ENCODE measurements around the gene S100A1.
"Not testable (repeated sequence)": the region's sequence is repeated elsewhere in the genome, so short reads cannot be mapped to it uniquely, and the experiment has no call there.

The S100A1 gene

DNA sequence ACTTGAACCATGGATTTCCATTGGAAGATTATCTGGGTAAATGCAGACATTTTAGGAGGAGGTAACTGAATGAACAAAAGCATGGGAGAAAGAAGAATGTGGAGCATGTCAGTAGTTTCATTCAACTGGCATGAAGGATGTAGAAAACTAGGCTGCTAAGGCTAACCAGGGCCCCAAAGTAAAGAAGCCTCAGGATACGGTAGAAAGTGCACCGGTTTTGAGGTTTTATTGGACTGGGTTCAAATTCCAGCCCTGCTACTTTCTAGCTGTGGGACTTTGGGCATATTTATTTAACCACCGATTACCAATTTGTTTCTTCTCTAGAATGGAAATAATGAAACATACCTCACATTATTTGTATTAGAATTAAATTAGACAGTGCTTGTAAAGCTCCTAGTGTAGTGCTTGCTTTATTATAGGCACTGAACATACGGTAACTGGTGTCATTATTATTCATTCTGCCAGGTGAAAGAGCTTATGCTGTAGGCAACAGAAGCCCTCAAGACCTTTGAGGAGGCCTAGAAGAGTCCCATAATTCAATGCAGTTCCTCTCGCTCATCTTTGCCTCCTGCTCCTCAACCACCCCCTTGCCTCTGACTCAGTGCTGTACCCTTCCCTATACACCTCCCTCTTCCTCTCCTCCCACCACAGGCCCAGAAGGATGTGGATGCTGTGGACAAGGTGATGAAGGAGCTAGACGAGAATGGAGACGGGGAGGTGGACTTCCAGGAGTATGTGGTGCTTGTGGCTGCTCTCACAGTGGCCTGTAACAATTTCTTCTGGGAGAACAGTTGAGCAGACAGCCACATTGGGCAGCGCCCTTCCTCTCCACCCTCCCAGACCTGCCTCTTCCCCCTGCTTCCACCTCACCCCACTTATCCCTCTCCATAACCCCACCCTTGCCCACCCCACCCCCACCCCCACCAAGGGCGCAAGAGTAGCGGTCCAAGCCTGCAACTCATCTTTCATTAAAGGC, 3.1 kb downstream of the S100A1 start:
- no peak for DNase-seq (ENCODE audit: low spot score)

DNA sequence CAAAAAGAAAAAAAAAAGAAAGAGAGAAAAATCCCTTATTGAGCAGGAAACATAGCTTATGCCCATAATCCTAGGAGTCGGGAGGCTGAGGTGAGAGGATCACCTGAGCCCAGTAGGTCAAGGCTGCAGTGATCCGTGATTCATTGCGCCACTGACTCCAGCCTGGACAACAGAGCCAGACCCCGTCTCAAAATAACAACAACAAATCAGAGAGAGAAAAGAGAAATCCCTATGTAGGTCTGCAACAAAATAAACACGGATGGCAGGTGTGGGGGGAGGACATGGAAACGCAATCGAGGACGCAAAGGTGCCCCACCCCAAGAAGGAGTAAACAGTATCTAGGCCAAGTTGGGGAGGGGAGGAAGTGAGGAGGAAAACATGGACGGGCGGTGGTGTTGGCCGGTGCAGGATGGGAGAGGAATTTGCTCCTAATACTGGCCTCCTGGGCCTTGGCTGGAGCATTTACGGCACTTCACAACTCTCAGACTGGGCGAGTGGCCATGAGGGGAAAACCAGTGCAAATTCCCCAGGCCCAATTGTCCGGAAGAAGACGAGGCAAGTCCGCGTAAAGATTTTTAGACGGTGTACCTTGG, 5.0 kb downstream of the S100A1 start:
- no peak for DNase-seq (ENCODE audit: low spot score)

DNA sequence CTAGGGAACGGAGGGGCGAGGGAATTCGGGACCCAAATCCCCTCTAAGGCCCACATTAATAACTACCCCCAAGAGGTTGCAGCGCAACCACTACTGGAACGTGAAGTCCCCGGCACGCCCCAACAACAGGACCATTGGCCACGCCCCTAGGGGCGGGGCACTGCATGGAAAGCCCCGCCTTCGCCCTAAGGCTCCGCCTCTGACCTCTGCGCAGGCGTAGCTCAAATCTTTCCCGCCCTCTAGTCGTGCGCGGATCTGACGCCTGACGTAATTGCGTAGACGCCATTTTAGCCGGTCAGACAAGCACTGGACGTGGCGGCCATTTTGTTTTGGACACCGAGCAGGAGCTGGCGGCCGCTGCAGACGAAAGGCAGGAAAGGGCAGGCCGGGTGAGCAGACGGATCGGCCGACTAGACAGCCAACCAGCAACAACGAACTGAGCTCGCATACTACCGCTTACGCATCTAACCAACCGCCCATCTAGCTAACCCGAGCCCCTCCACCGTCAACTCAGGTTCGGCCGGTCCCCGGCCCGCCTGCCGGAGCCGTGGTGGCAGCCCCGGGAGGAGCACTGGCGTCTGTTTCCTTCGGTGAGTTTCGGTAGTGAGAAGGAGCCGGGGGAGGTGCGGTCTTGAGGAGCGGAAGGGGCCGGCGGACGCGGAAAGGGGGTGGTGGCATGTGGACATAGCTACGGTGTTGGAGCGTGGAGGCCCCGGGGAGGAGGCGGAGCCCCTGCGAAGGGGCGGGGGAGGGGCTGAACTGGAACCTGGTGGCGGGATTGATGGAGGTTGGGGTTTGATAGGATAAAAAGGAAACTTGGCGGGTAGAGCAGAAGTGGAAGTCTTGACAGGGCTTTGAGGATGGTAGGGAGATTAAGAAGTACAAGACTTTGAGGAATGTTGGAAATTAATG, 5.8 kb downstream of the S100A1 start, which contains the start of gene CHTOP:
Gene CHTOP (plus strand): TSS at position 313 of the 912 bp plus-strand sequence. CDS start 2,523 bp downstream, outside the sequence.
- DNase-seq (ENCODE audit: low spot score), result peak; percentile 98

GRCh38 chr1:153635872-153636271, 7.6 kb downstream of the S100A1 start:
- DNase-seq (ENCODE audit: low spot score), result no peak

DNA sequence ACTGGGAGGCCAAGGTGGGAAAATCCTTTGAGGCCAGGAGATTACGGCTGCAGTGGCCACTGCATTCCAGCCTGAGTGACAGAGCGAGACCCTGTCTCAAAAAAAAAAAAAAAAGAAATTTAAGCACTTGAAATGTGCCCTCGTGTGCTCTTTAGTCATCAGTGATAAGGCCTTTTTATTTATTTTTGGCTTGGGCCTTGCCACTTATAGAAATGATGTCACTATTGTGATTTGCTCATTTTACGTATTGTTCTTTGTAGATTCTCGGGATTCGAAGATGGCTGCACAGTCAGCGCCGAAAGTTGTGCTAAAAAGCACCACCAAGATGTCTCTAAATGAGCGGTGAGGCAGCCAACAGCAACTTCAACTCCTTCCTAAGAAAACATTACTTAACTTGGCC, 8.1 kb downstream of the S100A1 start:
- no peak for DNase-seq (ENCODE audit: low spot score)

DNA sequence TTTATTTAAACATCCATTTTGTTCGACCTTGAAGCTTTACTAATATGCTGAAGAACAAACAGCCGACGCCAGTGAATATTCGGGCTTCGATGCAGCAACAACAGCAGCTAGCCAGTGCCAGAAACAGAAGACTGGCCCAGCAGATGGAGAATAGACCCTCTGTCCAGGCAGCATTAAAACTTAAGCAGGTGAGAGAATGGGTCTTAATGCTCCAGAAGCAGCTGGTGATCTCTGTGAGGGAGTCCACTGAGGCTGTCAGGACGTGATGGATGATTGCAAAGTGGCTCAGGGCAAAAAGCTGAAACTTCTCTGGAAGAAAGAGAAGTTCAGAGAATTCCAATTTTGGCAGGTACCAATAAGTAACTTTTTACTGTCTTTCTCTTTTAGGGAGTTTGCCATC, 10.0 kb downstream of the S100A1 start:
- no peak for DNase-seq (ENCODE audit: low spot score)

GRCh38 chr1:153639280-153639679, 11.0 kb downstream of the S100A1 start:
- no peak for DNase-seq (ENCODE audit: low spot score)

GRCh38 chr1:153640213-153640612, 12.0 kb downstream of the S100A1 start:
- not testable (repeated sequence) for DNase-seq (ENCODE audit: low spot score)

DNA sequence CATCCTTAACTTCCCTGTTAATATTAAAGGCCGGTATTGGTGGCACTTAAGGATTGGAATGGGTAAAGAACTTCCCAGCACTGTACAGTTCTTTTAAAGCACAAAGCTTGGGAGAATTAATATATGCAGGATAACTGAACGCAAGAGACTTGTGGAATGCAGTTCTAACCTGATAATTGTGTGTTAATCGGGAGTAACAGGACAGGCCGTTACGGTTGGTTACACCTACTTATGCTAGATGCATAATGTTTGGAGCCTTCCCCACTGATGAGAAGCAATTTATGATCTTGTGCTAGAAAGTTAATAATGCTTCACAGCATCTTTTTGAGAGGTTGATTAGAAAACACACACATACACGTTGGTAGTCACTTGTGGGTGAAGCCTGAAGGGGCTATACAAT, 12.6 kb downstream of the S100A1 start:
- DNase-seq (ENCODE audit: low spot score), result no peak

DNA sequence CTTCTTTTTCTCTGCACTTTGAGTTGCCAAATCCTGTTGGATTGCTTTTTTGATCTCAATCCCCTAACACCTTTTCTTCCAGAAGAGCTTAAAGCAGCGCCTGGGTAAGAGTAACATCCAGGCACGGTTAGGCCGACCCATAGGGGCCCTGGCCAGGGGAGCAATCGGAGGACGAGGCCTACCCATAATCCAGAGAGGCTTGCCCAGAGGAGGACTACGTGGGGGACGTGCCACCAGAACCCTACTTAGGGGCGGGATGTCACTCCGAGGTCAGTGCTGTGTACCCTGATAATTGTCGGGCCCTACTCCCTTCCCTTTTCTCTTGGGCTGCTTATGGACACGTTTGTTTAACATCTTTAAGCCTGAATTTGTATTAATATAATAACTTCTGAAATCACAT, 13.9 kb downstream of the S100A1 start:
- DNase-seq (ENCODE audit: low spot score), result no peak

GRCh38 chr1:153643100-153643499, 14.9 kb downstream of the S100A1 start:
- no peak for DNase-seq (ENCODE audit: low spot score)

- DNase-seq (ENCODE audit: low spot score), result no peak
These were observed 15.6 kb downstream of the S100A1 start for GRCh38 chr1:153643816-153644215.

DNA sequence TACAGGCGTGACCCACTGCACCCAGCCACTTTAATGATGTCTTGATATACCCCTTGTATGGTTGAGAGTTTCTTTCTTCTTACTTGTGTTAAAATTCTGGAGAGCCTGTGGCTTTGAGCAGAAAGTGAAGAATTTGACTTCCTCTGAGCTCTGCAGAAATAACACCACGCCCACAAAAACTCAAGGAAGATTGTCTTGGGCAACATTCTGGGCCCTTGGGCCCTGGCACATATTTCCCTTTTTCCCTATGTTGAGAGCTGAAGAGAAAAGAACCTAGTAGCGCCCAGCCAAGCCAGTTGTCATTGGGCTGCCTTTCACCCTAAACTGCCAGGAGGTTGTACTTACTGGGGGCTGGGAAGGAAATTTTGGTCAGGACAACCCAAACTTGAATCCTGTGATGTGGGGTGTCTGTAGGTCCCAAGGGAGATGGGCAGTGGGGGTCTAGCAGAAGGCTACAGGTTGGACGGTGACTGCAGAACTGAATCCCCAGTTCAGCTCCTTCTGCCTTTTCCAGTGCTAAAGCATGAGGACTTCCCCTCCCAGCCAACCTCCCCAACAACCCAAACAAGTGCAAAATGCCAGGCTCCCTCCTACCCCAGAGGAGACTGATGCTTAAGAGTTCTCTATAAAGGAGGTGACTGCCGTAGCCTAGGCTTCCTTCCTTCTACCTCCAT, 18.6 kb downstream of the S100A1 start:
- DNase-seq (ENCODE audit: low spot score), result no peak

DNA sequence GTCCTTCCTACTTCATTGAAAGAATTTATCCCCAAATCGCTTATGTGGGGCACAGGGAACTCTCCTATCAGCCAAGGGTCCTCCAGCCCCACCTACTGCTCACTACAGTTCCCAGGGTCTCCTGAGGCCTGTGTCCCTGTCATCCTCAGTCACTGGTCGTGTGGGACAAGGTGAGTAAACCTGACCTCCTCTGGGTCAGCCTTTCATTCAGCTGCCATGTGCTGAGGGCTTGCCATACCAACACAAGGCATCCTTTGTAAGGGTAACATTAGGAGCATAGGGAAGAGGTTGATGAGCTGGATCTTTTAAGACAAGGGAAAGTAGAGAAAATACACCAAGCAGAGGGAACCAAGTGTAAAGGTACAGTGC, 19.1 kb downstream of the S100A1 start:
- DNase-seq (ENCODE audit: low spot score), result no peak

- DNase-seq (ENCODE audit: low spot score), result no peak
These were observed 19.9 kb downstream of the S100A1 start for GRCh38 chr1:153648000-153648643.

DNA sequence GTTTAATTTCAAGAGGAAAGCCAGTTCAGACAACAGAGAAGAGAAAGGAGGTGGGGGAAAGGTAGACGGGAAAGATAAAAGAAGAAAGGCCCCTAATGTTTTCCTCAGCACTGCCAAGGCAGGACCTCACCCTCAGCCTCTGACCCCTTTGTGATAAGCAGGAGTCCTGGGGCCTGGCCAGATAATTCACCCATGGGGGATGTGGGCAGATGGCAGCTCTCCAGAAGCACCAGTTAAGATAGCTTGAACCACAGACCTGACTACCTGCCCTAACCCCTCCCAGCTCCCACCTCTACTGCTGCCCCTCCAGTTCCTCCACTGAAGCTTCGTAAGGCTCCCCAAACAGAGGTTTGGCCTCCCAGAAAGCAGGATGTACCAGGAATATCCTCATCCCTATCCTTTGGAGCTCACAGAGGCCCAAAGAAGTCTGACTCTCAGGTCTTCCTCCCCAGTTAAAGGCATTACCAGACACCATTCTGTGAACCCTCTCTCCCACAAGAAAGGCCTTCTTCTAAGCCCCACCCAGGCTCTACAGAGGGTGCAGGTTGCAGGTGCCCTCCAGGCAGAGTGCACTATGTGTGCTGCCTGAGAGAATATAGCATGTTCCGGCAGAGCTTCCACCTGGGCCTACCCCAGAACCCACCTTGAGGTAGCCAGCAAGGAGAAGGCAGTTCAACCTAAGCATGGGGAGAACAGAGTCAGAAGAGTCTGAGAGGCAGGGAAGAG, 21.1 kb downstream of the S100A1 start:
- no peak for DNase-seq (ENCODE audit: low spot score)

DNA sequence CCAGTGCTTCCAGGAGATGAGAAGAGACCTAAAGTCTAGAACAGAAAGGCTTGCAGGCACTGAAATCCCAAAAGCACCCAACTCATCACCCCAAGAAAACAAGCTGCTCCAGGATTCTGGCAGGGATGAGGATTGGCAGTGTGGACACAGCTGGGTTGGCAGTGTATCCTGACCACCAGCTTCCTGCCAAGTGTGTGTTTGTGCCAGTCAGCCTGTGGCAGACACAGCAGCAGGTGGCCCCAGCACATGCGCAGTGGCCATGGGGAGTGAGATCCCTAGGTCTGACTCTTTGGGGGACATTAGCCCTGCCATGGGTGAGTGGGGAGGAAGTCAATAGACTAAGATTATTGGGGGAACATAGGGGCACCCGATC, 21.6 kb downstream of the S100A1 start:
- DNase-seq (ENCODE audit: low spot score), result no peak

GRCh38 chr1:153651771-153652170, 23.5 kb downstream of the S100A1 start:
- no peak for DNase-seq (ENCODE audit: low spot score)

DNA sequence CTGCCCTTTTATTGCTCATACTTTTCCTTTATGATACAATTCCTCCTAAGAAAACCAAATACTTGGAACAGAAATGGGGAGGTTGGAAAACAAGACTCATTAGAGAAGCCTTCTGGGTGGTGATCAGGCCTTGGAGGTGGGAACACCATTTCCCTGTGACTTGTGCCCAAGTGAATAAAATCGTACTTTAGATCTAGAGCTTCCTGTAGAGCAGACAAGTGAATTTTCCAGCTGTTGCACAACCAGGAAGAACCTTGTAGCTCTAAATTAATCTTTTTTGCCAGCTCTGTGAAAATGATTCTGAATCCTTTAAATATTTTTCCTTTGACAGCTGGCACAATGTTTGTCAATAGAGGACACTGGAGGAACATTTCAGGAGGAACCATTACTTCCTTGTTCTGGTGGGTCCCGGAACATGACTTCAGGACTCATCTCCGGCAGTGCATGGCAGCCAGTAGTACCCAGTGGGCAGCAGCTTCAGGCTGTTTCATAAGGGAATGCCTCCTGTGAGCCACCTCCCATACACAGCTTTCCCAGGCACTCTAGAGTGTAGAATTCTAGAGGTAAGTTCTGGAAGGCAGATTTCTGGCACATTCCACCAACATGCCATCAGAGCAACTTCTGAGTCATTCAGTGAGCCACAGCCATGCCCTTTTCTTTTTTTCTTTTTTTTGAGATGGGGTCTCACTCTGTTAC, 24.7 kb downstream of the S100A1 start:
- peak; percentile 63 for DNase-seq (ENCODE audit: low spot score)

- no peak for DNase-seq (ENCODE audit: low spot score)
These were observed 27.1 kb downstream of the S100A1 start for GRCh38 chr1:153655333-153655732.
